ENCODE data around the gene ZDHHC23. TPM values are rescaled to one million over a fixed set of nuclear protein-coding genes. Genes with fewer than 3 reads are reported as not detected.

The ZDHHC23 gene
- total RNA-seq, 4 donors from 2014 or later: 1.4 to 7.6 (median 5.0) TPM

- TF ChIP-seq CTCF (IDR thresholded peaks at IDR 0.05) (no peak), POLR2A (IDR thresholded peaks at IDR 0.05) (no peak)
- Histone ChIP-seq H3K4me3 (no peak overlapping the region), H3K4me1 (peaks cover 0 to 9% (median 0%) of the 10 kb centered on the region in 3 donors), H3K27ac (no peak overlapping the region), H3K27me3 (no peaks in the 10 kb centered on the region), H3K36me3 (peaks cover 0 to 8% (median 0%) of the 10 kb centered on the region in 3 donors), H3K9me3 (no peaks in the 10 kb centered on the region)
- intact Hi-C loops (cut with DNase I): loop anchor here (5.0 to 10.0 kb wide), 2 partner anchors 69 to 186 kb away; no protein-coding TSS in a partner anchor
- DNase-seq: no peak
- WGBS, 2 donors: 41 to 69% methylated on average over 4 to 5 of the region's 5 CpGs
Measured at GRCh38 chr3:113910966-113911365, 36.8 kb upstream of the ZDHHC23 start.

GRCh38 chr3:113912552-113913236 is 35.1 kb upstream of the ZDHHC23 start:
- no peak for DNase-seq
- intact Hi-C loops (cut with DNase I): loop anchor here (5.0 to 10.0 kb wide), 2 partner anchors 70 to 188 kb away; no protein-coding TSS in a partner anchor
- no peaks in the 10 kb centered on the region for H3K27me3 ChIP-seq
- H3K9me3 ChIP-seq: no peaks in the 10 kb centered on the region
- TF ChIP-seq POLR2A (IDR thresholded peaks at IDR 0.05) (no peak), CTCF (IDR thresholded peaks at IDR 0.05) (peak; percentile 35 to 86 (median 74))
- H3K4me3 ChIP-seq: no peak overlapping the region
- H3K27ac ChIP-seq: peak overlapping the region in 1 of 4 donors; percentile 36
- WGBS, 2 donors: 37 to 46% methylated on average over 3 of the region's 3 CpGs
- H3K36me3 ChIP-seq: peaks cover 0 to 16% (median 0%) of the 10 kb centered on the region in 3 donors
- peaks cover 0 to 9% (median 0%) of the 10 kb centered on the region in 3 donors for H3K4me1 ChIP-seq

DNA sequence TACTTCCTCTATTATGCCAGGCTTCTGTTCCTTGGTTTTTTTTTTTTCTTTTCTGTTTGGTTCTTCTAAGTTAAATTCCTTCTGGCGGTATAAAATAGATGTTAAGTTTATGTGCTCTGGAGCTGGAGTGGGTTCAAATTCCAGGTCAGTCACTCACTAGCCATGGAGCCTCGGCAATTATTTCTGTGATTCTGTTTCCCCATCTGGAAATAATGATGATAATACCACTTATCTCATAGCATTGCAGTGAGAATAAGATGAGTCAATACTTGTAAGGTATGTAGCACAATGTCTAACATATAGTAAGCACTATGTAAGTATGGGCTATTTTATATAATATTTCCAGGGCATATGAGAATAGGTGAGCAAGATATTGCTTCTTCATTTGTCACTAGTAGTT is 33.2 kb upstream of the ZDHHC23 start:
- Histone ChIP-seq H3K36me3 (peaks cover 0 to 16% (median 0%) of the 10 kb centered on the region in 3 donors), H3K4me3 (no peak overlapping the region), H3K4me1 (peaks cover 0 to 9% (median 0%) of the 10 kb centered on the region in 3 donors), H3K27me3 (no peaks in the 10 kb centered on the region), H3K27ac (no peak overlapping the region), H3K9me3 (no peaks in the 10 kb centered on the region)
- intact Hi-C loops (cut with DNase I): loop anchor here (5.0 to 10.0 kb wide), 2 partner anchors 72 to 190 kb away; no protein-coding TSS in a partner anchor
- 64 to 65% methylated on average over 2 of the region's 2 CpGs for whole genome bisulfite sequencing, 2 donors
- TF ChIP-seq POLR2A (IDR thresholded peaks at IDR 0.05) (no peak), CTCF (IDR thresholded peaks at IDR 0.05) (no peak)
- DNase-seq: no peak

- no peak for DNase-seq
- H3K27ac ChIP-seq: no peak overlapping the region
- H3K4me3 ChIP-seq: no peak overlapping the region
- TF ChIP-seq POLR2A (IDR thresholded peaks at IDR 0.05): no peak
- TF ChIP-seq CTCF (IDR thresholded peaks at IDR 0.05): no peak
- H3K27me3 ChIP-seq: no peaks in the 10 kb centered on the region
- WGBS, 2 donors: 73 to 100% methylated on average over 1 to 4 of the region's 5 CpGs
- intact Hi-C loops (cut with DNase I): no loop called here
- no peaks in the 10 kb centered on the region for H3K4me1 ChIP-seq
- H3K36me3 ChIP-seq: peaks cover 0 to 35% (median 0%) of the 10 kb centered on the region in 3 donors
- peaks cover 0 to 12% (median 8%) of the 10 kb centered on the region in 3 donors for H3K9me3 ChIP-seq
Measured at GRCh38 chr3:113927556-113927955, 20.3 kb upstream of the ZDHHC23 start.

DNA sequence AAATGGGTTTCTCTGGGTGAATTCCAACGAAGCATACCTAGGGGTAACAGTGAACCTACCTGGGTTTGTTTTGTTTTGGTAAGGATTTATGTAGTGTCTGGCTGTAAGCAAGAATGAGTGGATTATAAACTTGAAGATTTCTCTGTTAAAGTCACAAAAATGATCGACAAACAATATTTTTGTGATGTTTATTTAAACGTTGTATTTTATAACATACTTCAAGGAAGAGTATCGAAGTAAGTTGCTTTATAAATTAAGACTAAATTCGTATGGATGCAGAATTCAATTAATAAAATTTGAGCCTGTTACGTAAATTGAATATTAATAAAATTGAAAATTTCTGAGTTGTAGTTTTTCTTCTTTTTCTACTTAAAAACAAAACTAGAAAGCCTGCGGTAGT is 982 bp upstream of the ZDHHC23 start:
- 74 to 77% methylated on average over 7 of the region's 7 CpGs for WGBS, 2 donors
- intact Hi-C loops (cut with DNase I): no loop called here
- Histone ChIP-seq H3K27me3 (no peaks in the 10 kb centered on the region), H3K4me1 (peaks cover 0 to 19% (median 2%) of the 10 kb centered on the region in 3 donors), H3K4me3 (peak overlapping the region; percentile 70 to 90 (median 86)), H3K9me3 (no peaks in the 10 kb centered on the region), H3K36me3 (peaks cover 0 to 21% (median 0%) of the 10 kb centered on the region in 3 donors), H3K27ac (peak overlapping the region in 2 of 4 donors; percentile 58 to 77)
- TF ChIP-seq CTCF (IDR thresholded peaks at IDR 0.05) (no peak), POLR2A (IDR thresholded peaks at IDR 0.05) (no peak)
- DNase-seq: no peak
